Keratinocyte (primary cell): ENCODE results near the gene HIP1. TPM values are rescaled to one million over a fixed set of nuclear protein-coding genes. Genes with fewer than 3 reads are reported as not detected.

ENCODE experiments used
- DNase-seq: peaks from one replicate; pipeline ENCODE4 v3.0.0-alpha.2; 2011; ENCODE audit warnings: low read depth, missing footprints, low spot score
- FAIRE-seq: peaks from 2 replicates; lab custom pipeline; 2011; peaks lifted over from hg19 to GRCh38; lab: Jason Lieb, UNC
- H2AFZ ChIP-seq: 2 replicates; pipeline ENCODE4 v1.6.0; 2012; ENCODE audit warnings: low read length, control low read depth, inconsistent platforms; ENCODE audit not compliant: control insufficient read depth
- H3K27ac ChIP-seq: 2 replicates; pipeline ENCODE4 v1.5.1; 2011; ENCODE audit warnings: low read length; ENCODE audit not compliant: control insufficient read depth, insufficient read depth
- H3K27me3 ChIP-seq: 3 replicates; pipeline ENCODE4 v1.6.0; 2011; ENCODE audit warnings: low read length; ENCODE audit not compliant: control insufficient read depth, insufficient read depth; ENCODE audit errors: extremely low read depth
- H3K36me3 ChIP-seq, 2 experiments: 2 replicates in 1 of 2; 3 replicates in 1 of 2; pipeline ENCODE4 v1.5.1; 2011; ENCODE audit warnings: low read length in 2 of 2, mild to moderate bottlenecking in 1 of 2; ENCODE audit not compliant: control insufficient read depth in 2 of 2, insufficient read depth in 2 of 2; ENCODE audit errors: extremely low read depth in 1 of 2
- H3K4me1 ChIP-seq: 3 replicates; pipeline ENCODE4 v1.5.1; 2011; ENCODE audit warnings: low read length; ENCODE audit not compliant: control insufficient read depth, insufficient read depth; ENCODE audit errors: extremely low read depth
- H3K4me2 ChIP-seq: 3 replicates; pipeline ENCODE4 v1.6.0; 2011; ENCODE audit warnings: low read depth, low read length; ENCODE audit not compliant: control insufficient read depth, insufficient read depth; ENCODE audit errors: extremely low read depth
- H3K4me3 ChIP-seq, 3 experiments: fragments of 200-600 bp in 1 of 3; sonication (generic) in 1 of 3; 2 replicates in 2 of 3; 3 replicates in 1 of 3; pipeline ENCODE4 v1.5.1; 2011 to 2016; ENCODE audit warnings: low read length in 3 of 3, mild to moderate bottlenecking in 3 of 3, control low read depth in 2 of 3, inconsistent platforms in 1 of 3, low read depth in 1 of 3, mixed read lengths in 1 of 3, mixed run types in 1 of 3, moderate library complexity in 1 of 3; ENCODE audit not compliant: control insufficient read depth in 2 of 3, insufficient read depth in 2 of 3; ENCODE audit errors: extremely low read depth in 1 of 3
- H3K79me2 ChIP-seq: 2 replicates; pipeline ENCODE4 v1.6.0; 2012; ENCODE audit warnings: low read length; ENCODE audit not compliant: control insufficient read depth, insufficient read depth
- H3K9ac ChIP-seq: 3 replicates; pipeline ENCODE4 v1.6.0; 2011; ENCODE audit warnings: low read length; ENCODE audit not compliant: control insufficient read depth, insufficient read depth; ENCODE audit errors: extremely low read depth
- H3K9me1 ChIP-seq: 3 replicates; pipeline ENCODE4 v1.6.0; 2011; ENCODE audit warnings: low read length; ENCODE audit not compliant: control insufficient read depth, insufficient read depth; ENCODE audit errors: extremely low read depth
- H3K9me3 ChIP-seq: 2 replicates; pipeline ENCODE4 v1.5.1; 2012; ENCODE audit warnings: low read depth, low read length; ENCODE audit not compliant: control insufficient read depth
- H4K20me1 ChIP-seq: 3 replicates; pipeline ENCODE4 v1.6.0; 2011; ENCODE audit warnings: low read length; ENCODE audit not compliant: control insufficient read depth, insufficient read depth; ENCODE audit errors: extremely low read depth
- CTCF ChIP-seq, 3 experiments: IDR thresholded peaks in 1 of 3; conservative IDR thresholded peaks in 1 of 3; optimal IDR thresholded peaks in 1 of 3; 2 replicates in 2 of 3; 3 replicates in 1 of 3; pipeline versions ENCODE3 to v1.5.1; 2011; ENCODE audit warnings: low read length in 3 of 3, mild to moderate bottlenecking in 3 of 3, moderate library complexity in 2 of 3, control low read depth in 1 of 3, inconsistent platforms in 1 of 3; ENCODE audit not compliant: insufficient read depth in 2 of 3; ENCODE audit errors: extremely low read depth in 1 of 3
- EZH2 ChIP-seq: IDR thresholded peaks from one replicate; pipeline ENCODE4 v1.6.1; 2012; ENCODE audit warnings: inconsistent platforms, mild to moderate bottlenecking, low read length, moderate library complexity
- dilution Hi-C: fragments of 300-500 bp; cut with MboI; formaldehyde crosslinking; loops from one replicate; pipeline ENCODE4 v1.7.0; 2020; ENCODE audit warnings: low sequenced_read_pairs; ENCODE audit not compliant: extremely low pct_ligation_motif_present
- polyA plus RNA-seq, 5 experiments: library from polyadenylated mRNA; depleted of rRNA in 3 of 5; stranded (reverse) in 3 of 5; stranded (forward) in 1 of 5; unstranded in 1 of 5; fragments of >200 nt; gene quantifications; 1 replicate in 1 of 5; 2 replicates in 3 of 5; 3 replicates in 1 of 5; pipeline versions ENCODE4 v1.2.1 to v1.2.3, GENCODE V29; 2011 to 2012; ENCODE audit warnings: missing spikeins in 2 of 5, low read depth in 1 of 5, low replicate concordance in 1 of 5

Gene HIP1
- polyA plus RNA-seq, 1 donor (not counting 4 experiments of a cell fraction or from before 2014, with no cell fraction given): 5.0 TPM

DNA sequence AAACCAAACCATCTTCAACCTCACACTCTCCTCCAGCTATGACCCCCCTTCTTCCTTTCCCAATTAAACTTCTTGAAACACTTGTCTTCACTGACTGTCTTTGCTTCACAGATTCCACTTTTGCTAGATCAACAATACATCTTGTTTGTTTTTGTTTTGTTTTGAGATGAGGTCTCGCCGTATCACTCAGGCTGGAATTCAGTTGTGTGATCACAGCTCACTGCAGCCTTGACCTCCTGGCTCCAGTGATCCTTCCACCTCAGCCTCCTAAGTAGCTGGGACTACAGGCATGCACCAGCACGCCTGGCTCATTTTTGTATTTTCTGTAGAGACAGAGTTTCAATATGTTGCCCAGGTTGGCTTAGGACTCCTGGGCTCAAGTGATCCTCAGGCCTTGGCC is 59.7 kb downstream of the HIP1 start:
- no peaks in the 10 kb centered on the region for H3K9me3 ChIP-seq
- no peaks in the 10 kb centered on the region for H4K20me1 ChIP-seq
- no peaks in the 10 kb centered on the region for H3K4me1 ChIP-seq
- H2AFZ ChIP-seq: no peak overlapping the region
- no peaks in the 10 kb centered on the region for H3K36me3 ChIP-seq
- no peak overlapping the region for H3K4me2 ChIP-seq
- FAIRE-seq (no peak), DNase-seq (no peak)
- dilution Hi-C loops: no loop called here
- no peaks in the 10 kb centered on the region for H3K79me2 ChIP-seq
- no peak overlapping the region for H3K4me3 ChIP-seq
- no peaks in the 10 kb centered on the region for H3K9me1 ChIP-seq
- H3K27ac ChIP-seq: no peak overlapping the region
- TF ChIP-seq EZH2: no peak
- TF ChIP-seq CTCF (optimal IDR thresholded peaks at IDR 0.05 in 1 of 3, IDR thresholded peaks at IDR 0.05 in 1 of 3, conservative IDR thresholded peaks at IDR 0.05 in 1 of 3; ENCODE audit: extremely low read depth in 1 of 3, insufficient read depth in 2 of 3, low read length in 3 of 3): no peak
- H3K9ac ChIP-seq: no peak overlapping the region
- H3K27me3 ChIP-seq: no peaks in the 10 kb centered on the region

GRCh38 chr7:75669579-75669978 is 69.2 kb downstream of the HIP1 start:
- Histone ChIP-seq H3K9me1 (no peaks in the 10 kb centered on the region), H3K79me2 (no peaks in the 10 kb centered on the region), H3K36me3 (no peaks in the 10 kb centered on the region), H3K4me3 (no peak overlapping the region), H3K27me3 (no peaks in the 10 kb centered on the region), H4K20me1 (no peaks in the 10 kb centered on the region), H3K9ac (no peak overlapping the region), H3K9me3 (no peaks in the 10 kb centered on the region), H3K27ac (no peak overlapping the region), H3K4me1 (no peaks in the 10 kb centered on the region), H3K4me2 (no peak overlapping the region), H2AFZ (no peak overlapping the region)
- TF ChIP-seq CTCF (optimal IDR thresholded peaks at IDR 0.05 in 1 of 3, IDR thresholded peaks at IDR 0.05 in 1 of 3, conservative IDR thresholded peaks at IDR 0.05 in 1 of 3; ENCODE audit: extremely low read depth in 1 of 3, insufficient read depth in 2 of 3, low read length in 3 of 3): no peak
- TF ChIP-seq EZH2: no peak
- DNase-seq (no peak), FAIRE-seq (no peak)
- dilution Hi-C loops: no loop called here
